HL-60 (cell line): ENCODE results near the gene DDX23.

ENCODE experiments used
- CTCF ChIP-seq: IDR thresholded peaks from one replicate; pipeline ENCODE4 v1.5.1; 2011; ENCODE audit warnings: low read length, control low read depth, inconsistent platforms; ENCODE audit not compliant: insufficient read depth
- REST ChIP-seq: IDR thresholded peaks from 2 replicates; pipeline ENCODE4 v1.6.1; 2012; ENCODE audit warnings: low read depth; ENCODE audit not compliant: insufficient replicate concordance

- no peak for TF ChIP-seq CTCF
- TF ChIP-seq REST: no peak
These were observed 29.8 kb downstream of the DDX23 start for GRCh38 chr12:48822139-48822538.
